Smooth muscle cell (in vitro differentiated cells): ENCODE measurements around the gene CRIM1. TPM values are rescaled to one million over a fixed set of nuclear protein-coding genes. Genes with fewer than 3 reads are reported as not detected.

Experiments
- DNase-seq: peaks from one replicate; lab custom pipeline; 2025; ENCODE audit not compliant: unreplicated experiment; lab: John Stamatoyannopoulos, UW
- H2AFZ ChIP-seq: fragments of 200-600 bp; sonication (generic); 2 replicates; pipeline ENCODE4 v1.6.0; 2016; ENCODE audit warnings: antibody characterized with exemption, low read depth, mild to moderate bottlenecking
- H3F3A ChIP-seq: fragments of 200-600 bp; sonication (generic); 2 replicates; pipeline ENCODE4 v1.6.0; 2017; ENCODE audit warnings: antibody characterized with exemption, low read depth
- H3K27ac ChIP-seq: fragments of 200-600 bp; sonication (generic); 2 replicates; pipeline ENCODE4 v1.5.1; 2016; ENCODE audit warnings: low read depth, mild to moderate bottlenecking
- H3K27me3 ChIP-seq: fragments of 200-600 bp; sonication (generic); 2 replicates; pipeline ENCODE4 v1.6.1; 2016; ENCODE audit warnings: low read depth, mild to moderate bottlenecking
- H3K36me3 ChIP-seq: fragments of 200-600 bp; sonication (generic); 2 replicates; pipeline ENCODE4 v1.5.1; 2016; ENCODE audit warnings: low read depth
- H3K4me1 ChIP-seq: fragments of 200-600 bp; sonication (generic); 2 replicates; pipeline ENCODE4 v1.5.1; 2016; ENCODE audit warnings: low read depth
- H3K4me2 ChIP-seq: fragments of 200-600 bp; sonication (generic); 2 replicates; pipeline ENCODE4 v1.6.0; 2016; ENCODE audit warnings: mild to moderate bottlenecking
- H3K4me3 ChIP-seq: fragments of 200-600 bp; sonication (generic); 2 replicates; pipeline ENCODE4 v1.5.1; 2016; ENCODE audit warnings: mild to moderate bottlenecking
- H3K79me2 ChIP-seq: fragments of 200-600 bp; sonication (generic); 2 replicates; pipeline ENCODE4 v1.6.0; 2016; ENCODE audit warnings: low read depth, mild to moderate bottlenecking
- H3K9ac ChIP-seq: fragments of 200-600 bp; sonication (generic); 2 replicates; pipeline ENCODE4 v1.6.0; 2016; ENCODE audit warnings: low read depth
- H3K9me3 ChIP-seq: fragments of 200-600 bp; sonication (generic); replicated peaks from 2 replicates; pipeline ENCODE4 v1.5.1; 2016; ENCODE audit warnings: low read depth
- H4K20me1 ChIP-seq: fragments of 200-600 bp; sonication (generic); 2 replicates; pipeline ENCODE4 v1.6.0; 2016; ENCODE audit warnings: low read depth
- WGBS: methylation state at CpG from one replicate; pipeline ENCODE4 v1.1.7; 2016; ENCODE audit warnings: low lambda C conversion rate; 5-methylcytosine and 5-hydroxymethylcytosine counted together
- polyA plus RNA-seq: library from polyadenylated mRNA; unstranded; fragments of >200 nt; fragmentation: Nextera tagmentation; extraction: Ambion mirVana; gene quantifications from 2 replicates; pipeline ENCODE4 v1.2.1, GENCODE V29; 2016
- total RNA-seq: library from RNA; depleted of rRNA; stranded (reverse); fragments of >200 nt; gene quantifications from 2 replicates; pipeline ENCODE4 v1.2.3, GENCODE V29; 2014
- TF ChIP-seq, protein P1 (sequence below): fragments of 200-600 bp; sonication (generic); IDR thresholded peaks from 2 replicates; pipeline ENCODE4 v1.5.1; 2017; ENCODE audit warnings: borderline replicate concordance, mild to moderate bottlenecking, antibody characterized with exemption; ENCODE audit not compliant: insufficient read depth, poor library complexity, severe bottlenecking

Gene CRIM1
- total and polyA plus RNA-seq, 2 experiments from 2014 or later = 10.1 to 28.0 TPM

DNA sequence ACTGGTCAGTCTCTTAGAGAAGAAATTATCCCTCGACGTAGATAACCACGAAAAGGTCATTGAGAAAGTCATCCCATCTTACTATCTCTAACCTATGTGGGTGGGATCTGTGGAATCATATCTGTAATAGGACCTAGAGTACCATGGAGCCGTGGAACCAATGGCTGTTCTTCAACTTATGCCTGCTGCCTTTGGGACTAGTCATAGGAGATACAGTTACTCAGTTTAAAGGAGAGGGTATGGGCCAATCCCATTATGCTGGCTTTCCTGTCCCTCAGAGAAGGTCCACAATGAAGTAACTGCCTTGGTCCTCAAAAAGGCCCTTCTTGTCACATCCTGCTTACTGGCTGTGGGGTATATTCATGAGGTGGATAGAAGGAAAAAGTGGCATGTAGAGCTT lies 164.9 kb downstream of the CRIM1 start:
- 94% methylated on average over 4 of the region's 4 CpGs for WGBS
- Histone ChIP-seq H3K27me3 (no peaks in the 10 kb centered on the region), H3F3A (no peaks in the 10 kb centered on the region), H3K4me1 (no peaks in the 10 kb centered on the region), H3K4me2 (no peak overlapping the region), H3K4me3 (no peak overlapping the region), H3K79me2 (no peaks in the 10 kb centered on the region), H3K9me3 (no peaks in the 10 kb centered on the region), H4K20me1 (no peaks in the 10 kb centered on the region), H3K36me3 (no peaks in the 10 kb centered on the region), H3K9ac (no peak overlapping the region), H2AFZ (no peak overlapping the region), H3K27ac (no peak overlapping the region)
- TF ChIP-seq, protein P1, sequence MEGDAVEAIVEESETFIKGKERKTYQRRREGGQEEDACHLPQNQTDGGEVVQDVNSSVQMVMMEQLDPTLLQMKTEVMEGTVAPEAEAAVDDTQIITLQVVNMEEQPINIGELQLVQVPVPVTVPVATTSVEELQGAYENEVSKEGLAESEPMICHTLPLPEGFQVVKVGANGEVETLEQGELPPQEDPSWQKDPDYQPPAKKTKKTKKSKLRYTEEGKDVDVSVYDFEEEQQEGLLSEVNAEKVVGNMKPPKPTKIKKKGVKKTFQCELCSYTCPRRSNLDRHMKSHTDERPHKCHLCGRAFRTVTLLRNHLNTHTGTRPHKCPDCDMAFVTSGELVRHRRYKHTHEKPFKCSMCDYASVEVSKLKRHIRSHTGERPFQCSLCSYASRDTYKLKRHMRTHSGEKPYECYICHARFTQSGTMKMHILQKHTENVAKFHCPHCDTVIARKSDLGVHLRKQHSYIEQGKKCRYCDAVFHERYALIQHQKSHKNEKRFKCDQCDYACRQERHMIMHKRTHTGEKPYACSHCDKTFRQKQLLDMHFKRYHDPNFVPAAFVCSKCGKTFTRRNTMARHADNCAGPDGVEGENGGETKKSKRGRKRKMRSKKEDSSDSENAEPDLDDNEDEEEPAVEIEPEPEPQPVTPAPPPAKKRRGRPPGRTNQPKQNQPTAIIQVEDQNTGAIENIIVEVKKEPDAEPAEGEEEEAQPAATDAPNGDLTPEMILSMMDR = no peak
- no peak for DNase-seq

DNA sequence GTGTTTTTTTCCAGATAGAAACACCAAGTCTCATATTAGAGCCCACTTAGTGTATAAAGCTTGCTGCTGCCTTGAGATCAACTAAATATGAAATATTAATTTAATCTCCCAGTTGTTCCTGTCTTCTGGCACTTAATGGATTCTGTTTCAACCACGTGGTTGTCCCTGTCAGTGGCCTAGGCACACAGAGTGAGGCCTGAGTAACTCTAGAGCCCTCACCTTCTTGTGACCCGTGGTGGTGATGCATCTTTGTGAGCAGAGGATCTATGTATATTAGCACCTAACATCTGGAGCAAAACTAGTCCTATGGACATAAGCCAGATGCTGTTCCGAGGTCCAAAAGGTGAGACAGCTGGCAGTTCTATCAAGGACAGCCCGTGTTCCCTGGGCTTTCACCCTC lies 167.6 kb downstream of the CRIM1 start:
- Histone ChIP-seq H3K27ac (no peak overlapping the region), H3K4me3 (no peak overlapping the region)

GRCh38 chr2:36525245-36525644 lies 169.7 kb downstream of the CRIM1 start:
- Histone ChIP-seq H3F3A (peaks cover 5% of the 10 kb centered on the region), H2AFZ (no peak overlapping the region), H3K9ac (no peak overlapping the region), H3K27me3 (no peaks in the 10 kb centered on the region), H3K4me2 (no peak overlapping the region), H4K20me1 (no peaks in the 10 kb centered on the region), H3K27ac (no peak overlapping the region), H3K4me3 (no peak overlapping the region), H3K4me1 (peaks cover 1% of the 10 kb centered on the region), H3K79me2 (no peaks in the 10 kb centered on the region), H3K9me3 (no peaks in the 10 kb centered on the region), H3K36me3 (no peaks in the 10 kb centered on the region)
- TF ChIP-seq, protein P1 = no peak
- WGBS = 56% methylated on average over 5 of the region's 5 CpGs
- no peak for DNase-seq

More for the DNA sequence above, 167.6 kb downstream of the CRIM1 start:
- 93% methylated on average over 4 of the region's 4 CpGs for WGBS
- H2AFZ ChIP-seq = no peak overlapping the region
- TF ChIP-seq, protein P1 = no peak
- no peaks in the 10 kb centered on the region for H3K4me1 ChIP-seq
- H3K9me3 ChIP-seq = no peaks in the 10 kb centered on the region
- no peaks in the 10 kb centered on the region for H3K36me3 ChIP-seq
- no peaks in the 10 kb centered on the region for H3F3A ChIP-seq
- no peak for DNase-seq
- no peaks in the 10 kb centered on the region for H4K20me1 ChIP-seq
- H3K79me2 ChIP-seq = no peaks in the 10 kb centered on the region
- no peak overlapping the region for H3K4me2 ChIP-seq
- no peak overlapping the region for H3K9ac ChIP-seq
- H3K27me3 ChIP-seq = no peaks in the 10 kb centered on the region

GRCh38 chr2:36526226-36526625 lies 170.6 kb downstream of the CRIM1 start:
- H3K9ac ChIP-seq = no peak overlapping the region
- DNase-seq = no peak
- H3K4me3 ChIP-seq = no peak overlapping the region
- H3F3A ChIP-seq = peaks cover 5% of the 10 kb centered on the region
- no peak overlapping the region for H3K27ac ChIP-seq
- H4K20me1 ChIP-seq = no peaks in the 10 kb centered on the region
- H3K36me3 ChIP-seq = no peaks in the 10 kb centered on the region
- H3K4me1 ChIP-seq = peaks cover 4% of the 10 kb centered on the region
- WGBS = 72% methylated on average over 2 of the region's 2 CpGs
- H3K9me3 ChIP-seq = no peaks in the 10 kb centered on the region
- H3K79me2 ChIP-seq = no peaks in the 10 kb centered on the region
- no peak overlapping the region for H2AFZ ChIP-seq
- no peaks in the 10 kb centered on the region for H3K27me3 ChIP-seq
- TF ChIP-seq, protein P1 = no peak
- H3K4me2 ChIP-seq = no peak overlapping the region
